ENCODE measurements around the gene PHKB. TPM values are rescaled to one million over a fixed set of nuclear protein-coding genes. Genes with fewer than 3 reads are reported as not detected.
"Not testable (repeated sequence)": the region's sequence is repeated elsewhere in the genome, so short reads cannot be mapped to it uniquely, and the experiment has no call there.

Gene PHKB
- polyA plus RNA-seq, 3 donors, result 49.8 to 53.1 (median 50.8) TPM

DNA sequence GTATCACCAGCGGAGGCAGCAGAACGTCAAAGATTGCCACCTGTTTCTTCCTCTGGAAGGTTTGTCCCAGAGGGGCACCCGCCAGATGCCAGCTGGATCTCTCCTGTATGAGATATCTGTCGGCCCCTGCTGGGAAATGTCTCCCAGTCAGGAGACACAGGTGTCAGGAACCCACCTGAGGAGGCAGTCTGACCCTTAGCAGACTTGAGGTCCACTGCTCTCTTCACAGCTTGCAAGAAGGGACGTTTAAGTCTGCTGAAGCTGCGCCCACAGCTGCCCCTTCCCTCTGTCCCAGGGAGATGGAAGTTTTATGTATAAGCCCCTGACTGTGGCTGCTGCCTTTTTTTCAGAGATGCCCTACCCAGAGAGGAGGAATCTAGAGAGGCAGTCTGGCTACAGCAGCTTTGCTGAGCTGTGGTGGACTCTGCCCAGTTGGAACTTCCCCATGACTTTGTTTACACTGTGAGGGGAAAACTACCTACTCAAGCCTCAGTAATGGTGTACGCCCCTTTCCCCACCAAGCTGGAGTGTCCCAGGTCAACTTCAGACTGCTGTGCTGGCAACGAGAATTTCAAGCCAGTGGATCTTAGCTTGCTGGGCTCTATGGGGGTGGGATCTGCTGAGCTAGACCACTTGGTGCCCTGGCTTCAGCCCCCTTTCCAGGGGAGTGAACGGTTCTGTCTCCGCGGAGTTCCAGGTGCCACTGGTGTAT, 92.9 kb downstream of the PHKB start:
- Histone ChIP-seq H3K4me1 (ENCODE audit: control insufficient read depth in 1 of 2, insufficient read depth in 2 of 2, low read length in 2 of 2) (no peaks in the 10 kb centered on the region), H3K9ac (ENCODE audit: insufficient read depth, low read length, poor library complexity, severe bottlenecking) (no peak overlapping the region), H3K79me2 (ENCODE audit: insufficient read depth, low read length) (no peaks in the 10 kb centered on the region), H4K20me1 (ENCODE audit: insufficient read depth, low read length) (no peaks in the 10 kb centered on the region), H3K4me2 (replicated peaks; ENCODE audit: extremely low read depth, low read length, poor library complexity, severe bottlenecking) (no peak overlapping the region), H3K4me3 (replicated peaks in 1 of 3; ENCODE audit: low read depth in 2 of 3, low read length in 3 of 3) (no peak overlapping the region), H3K9me3 (replicated peaks in 1 of 2; ENCODE audit: control insufficient read depth in 1 of 2, insufficient read depth in 1 of 2, low read length in 2 of 2) (peaks cover 12 to 23% of the 10 kb centered on the region in 2 donors), H2AFZ (ENCODE audit: insufficient read depth, low read depth, low read length, poor library complexity, severe bottlenecking) (no peak overlapping the region), H3K27ac (ENCODE audit: low read depth in 1 of 2, low read length in 2 of 2) (no peak overlapping the region), H3K27me3 (ENCODE audit: control insufficient read depth in 2 of 2, insufficient read depth in 2 of 2, low read length in 2 of 2) (no peaks in the 10 kb centered on the region), H3K36me3 (replicated peaks in 1 of 2; ENCODE audit: control insufficient read depth in 1 of 2, insufficient read depth in 2 of 2, low read length in 2 of 2) (peaks cover 15 to 52% of the 10 kb centered on the region in 2 donors)
- Mint-ChIP-seq H3K36me3 (peaks cover 60 to 70% of the 10 kb centered on the region in 2 donors), H3K9me3 (peaks cover 27 to 54% (median 36%) of the 10 kb centered on the region in 7 donors), H3K27me3 (ENCODE audit: low read depth in 3 of 3) (no peaks in the 10 kb centered on the region), H3K4me1 (no peaks in the 10 kb centered on the region), H3K27ac (no peak overlapping the region), H3K4me3 (no peak overlapping the region)
- TF ChIP-seq, protein P1, sequence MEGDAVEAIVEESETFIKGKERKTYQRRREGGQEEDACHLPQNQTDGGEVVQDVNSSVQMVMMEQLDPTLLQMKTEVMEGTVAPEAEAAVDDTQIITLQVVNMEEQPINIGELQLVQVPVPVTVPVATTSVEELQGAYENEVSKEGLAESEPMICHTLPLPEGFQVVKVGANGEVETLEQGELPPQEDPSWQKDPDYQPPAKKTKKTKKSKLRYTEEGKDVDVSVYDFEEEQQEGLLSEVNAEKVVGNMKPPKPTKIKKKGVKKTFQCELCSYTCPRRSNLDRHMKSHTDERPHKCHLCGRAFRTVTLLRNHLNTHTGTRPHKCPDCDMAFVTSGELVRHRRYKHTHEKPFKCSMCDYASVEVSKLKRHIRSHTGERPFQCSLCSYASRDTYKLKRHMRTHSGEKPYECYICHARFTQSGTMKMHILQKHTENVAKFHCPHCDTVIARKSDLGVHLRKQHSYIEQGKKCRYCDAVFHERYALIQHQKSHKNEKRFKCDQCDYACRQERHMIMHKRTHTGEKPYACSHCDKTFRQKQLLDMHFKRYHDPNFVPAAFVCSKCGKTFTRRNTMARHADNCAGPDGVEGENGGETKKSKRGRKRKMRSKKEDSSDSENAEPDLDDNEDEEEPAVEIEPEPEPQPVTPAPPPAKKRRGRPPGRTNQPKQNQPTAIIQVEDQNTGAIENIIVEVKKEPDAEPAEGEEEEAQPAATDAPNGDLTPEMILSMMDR (IDR thresholded peaks at IDR 0.05), result no peak
- WGBS (ENCODE audit: insufficient coverage), result 95% methylated on average over 7 of the region's 11 CpGs
- intact Hi-C loops (cut with micrococcal nuclease), result no loop called here
- DNase-seq, result no peak

DNA sequence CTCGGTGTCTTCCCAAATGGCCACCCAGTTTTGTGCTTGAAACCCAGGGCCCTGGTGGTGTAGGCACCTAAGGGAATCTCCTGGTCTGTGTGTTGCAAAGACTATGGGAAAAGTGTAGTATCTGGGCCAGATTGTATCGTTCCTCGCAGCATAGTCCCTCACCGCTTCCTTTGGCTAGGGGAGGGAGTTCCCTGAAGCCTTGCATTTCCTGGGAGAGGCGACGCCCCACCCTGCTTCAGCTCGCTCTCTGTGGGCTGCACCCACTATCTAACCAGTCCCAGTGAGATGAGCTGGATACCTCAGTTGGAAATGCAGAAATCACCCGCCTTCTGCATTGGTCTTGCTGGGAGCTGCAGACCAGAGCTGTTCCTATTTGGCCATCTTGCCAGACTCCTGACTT, 93.5 kb downstream of the PHKB start:
- H3K27me3 Mint-ChIP-seq (ENCODE audit: low read depth in 3 of 3); H3K4me1 ChIP-seq (ENCODE audit: control insufficient read depth in 1 of 2, insufficient read depth in 2 of 2, low read length in 2 of 2); H3K27ac ChIP-seq (ENCODE audit: low read depth in 1 of 2, low read length in 2 of 2); H4K20me1 ChIP-seq (ENCODE audit: insufficient read depth, low read length); H3K4me2 ChIP-seq (replicated peaks; ENCODE audit: extremely low read depth, low read length, poor library complexity, severe bottlenecking); intact Hi-C loops (cut with micrococcal nuclease); H3K27me3 ChIP-seq (ENCODE audit: control insufficient read depth in 2 of 2, insufficient read depth in 2 of 2, low read length in 2 of 2); H3K4me1 Mint-ChIP-seq; H3K4me3 Mint-ChIP-seq; DNase-seq; H3K4me3 ChIP-seq (replicated peaks in 1 of 3; ENCODE audit: low read depth in 2 of 3, low read length in 3 of 3); H2AFZ ChIP-seq (ENCODE audit: insufficient read depth, low read depth, low read length, poor library complexity, severe bottlenecking); H3K9ac ChIP-seq (ENCODE audit: insufficient read depth, low read length, poor library complexity, severe bottlenecking); H3K79me2 ChIP-seq (ENCODE audit: insufficient read depth, low read length): not testable (repeated sequence)
- peaks cover 14 to 46% of the 10 kb centered on the region in 2 donors for H3K36me3 ChIP-seq (replicated peaks in 1 of 2; ENCODE audit: control insufficient read depth in 1 of 2, insufficient read depth in 2 of 2, low read length in 2 of 2)
- Mint-ChIP-seq H3K9me3 (peaks cover 23 to 51% (median 36%) of the 10 kb centered on the region in 7 donors), H3K36me3 (peaks cover 56 to 64% of the 10 kb centered on the region in 2 donors), H3K27ac (peak overlapping the region in 2 of 7 donors; percentile 3 to 16)
- 100% methylated on average over 4 of the region's 8 CpGs for WGBS (ENCODE audit: insufficient coverage)
- peaks cover 12 to 19% of the 10 kb centered on the region in 2 donors for H3K9me3 ChIP-seq (replicated peaks in 1 of 2; ENCODE audit: control insufficient read depth in 1 of 2, insufficient read depth in 1 of 2, low read length in 2 of 2)

Data from CD14-positive monocyte (primary cell).